ENCODE results near the gene ALPK3.

The ALPK3 gene

DNA sequence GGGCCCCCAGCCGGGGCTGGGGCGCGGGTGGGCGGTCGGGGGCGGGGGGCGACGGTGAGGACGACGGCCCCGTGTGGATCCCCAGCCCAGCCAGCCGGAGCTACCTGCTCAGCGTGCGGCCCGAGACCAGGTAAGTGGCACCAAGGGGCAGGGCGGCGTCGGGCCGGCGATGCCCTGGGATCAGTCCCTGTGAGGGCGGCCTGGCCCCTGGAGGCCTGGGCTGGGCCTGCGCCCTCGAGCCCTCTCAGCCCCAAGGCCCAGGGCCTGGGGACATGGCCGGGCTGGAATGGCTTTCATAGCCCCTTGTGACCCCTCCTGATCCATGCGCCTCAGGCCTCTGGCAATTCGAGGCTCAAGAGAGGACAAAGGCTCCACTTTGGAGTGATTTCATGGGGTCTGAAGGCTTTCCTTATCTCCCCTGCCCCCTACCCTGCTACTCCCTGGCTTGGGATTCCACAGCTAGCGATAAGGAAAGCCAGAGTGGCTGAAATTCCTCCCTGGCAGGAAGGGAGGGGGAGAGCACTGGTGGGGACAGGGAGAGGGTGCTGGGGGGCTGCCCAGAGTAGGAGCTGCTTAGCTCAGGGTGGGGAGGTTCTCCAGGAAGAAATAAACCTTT lies 418 bp downstream of the ALPK3 start:
- H3K4me1 ChIP-seq (ENCODE audit: control insufficient read depth, low read depth, low read length): peaks cover 22% of the 10 kb centered on the region
- H3K27ac ChIP-seq (ENCODE audit: low read length): peak overlapping the region; percentile 9
- peak overlapping the region; percentile 44 for H3K9ac ChIP-seq (ENCODE audit: low read length)
- H3K27me3 ChIP-seq (ENCODE audit: control insufficient read depth, insufficient read depth, low read length): no peaks in the 10 kb centered on the region
- peak overlapping the region; percentile 21 for H3K4me3 ChIP-seq (ENCODE audit: low read length)
- H3K36me3 ChIP-seq (ENCODE audit: control insufficient read depth, low read depth, low read length): no peaks in the 10 kb centered on the region
- H3K9me3 ChIP-seq (ENCODE audit: control insufficient read depth, low read depth, low read length): no peaks in the 10 kb centered on the region

- H3K36me3 ChIP-seq (ENCODE audit: control insufficient read depth, low read depth, low read length): no peaks in the 10 kb centered on the region
- H3K27me3 ChIP-seq (ENCODE audit: control insufficient read depth, insufficient read depth, low read length): no peaks in the 10 kb centered on the region
- H3K4me1 ChIP-seq (ENCODE audit: control insufficient read depth, low read depth, low read length): peaks cover 22% of the 10 kb centered on the region
- H3K4me3 ChIP-seq (ENCODE audit: low read length): peak overlapping the region; percentile 21
- H3K9ac ChIP-seq (ENCODE audit: low read length): peak overlapping the region; percentile 44
- no peak overlapping the region for H3K27ac ChIP-seq (ENCODE audit: low read length)
- no peaks in the 10 kb centered on the region for H3K9me3 ChIP-seq (ENCODE audit: control insufficient read depth, low read depth, low read length)
Observed at GRCh38 chr15:84818261-84819131, 1.3 kb downstream of the ALPK3 start.

DNA sequence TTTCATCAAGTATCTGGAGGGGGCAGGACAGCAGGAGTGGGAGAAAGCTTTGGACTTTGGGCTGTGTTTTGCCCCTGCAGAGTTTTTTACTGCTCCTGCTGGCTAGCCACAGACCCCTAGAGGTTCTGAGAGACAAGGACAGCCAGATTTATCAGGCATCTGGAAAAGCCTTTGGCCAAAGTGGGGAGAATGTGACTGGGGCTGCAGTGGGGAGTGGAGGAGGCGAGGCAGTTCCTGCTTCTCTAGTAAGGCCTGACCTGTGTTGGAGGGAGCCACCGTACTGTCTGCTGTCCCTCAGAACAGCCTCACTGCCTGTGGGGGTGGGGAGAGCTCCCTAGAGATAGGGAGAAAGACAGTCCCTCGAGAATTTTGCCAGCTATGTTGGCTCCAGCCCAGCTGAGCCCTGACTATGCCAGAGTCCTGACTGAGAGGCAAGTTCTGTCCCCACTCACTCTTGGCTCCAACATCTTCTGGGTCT lies 2.2 kb downstream of the ALPK3 start:
- H3K27ac ChIP-seq (ENCODE audit: low read length): no peak overlapping the region
- H3K9me3 ChIP-seq (ENCODE audit: control insufficient read depth, low read depth, low read length): no peaks in the 10 kb centered on the region
- H3K4me1 ChIP-seq (ENCODE audit: control insufficient read depth, low read depth, low read length): peaks cover 22% of the 10 kb centered on the region
- H3K27me3 ChIP-seq (ENCODE audit: control insufficient read depth, insufficient read depth, low read length): no peaks in the 10 kb centered on the region
- no peaks in the 10 kb centered on the region for H3K36me3 ChIP-seq (ENCODE audit: control insufficient read depth, low read depth, low read length)
- H3K4me3 ChIP-seq (ENCODE audit: low read length): no peak overlapping the region
- H3K9ac ChIP-seq (ENCODE audit: low read length): no peak overlapping the region

GRCh38 chr15:84819791-84820190 lies 2.6 kb downstream of the ALPK3 start:
- Histone ChIP-seq H3K9me3 (ENCODE audit: control insufficient read depth, low read depth, low read length) (no peaks in the 10 kb centered on the region), H3K4me3 (ENCODE audit: low read length) (no peak overlapping the region), H3K27me3 (ENCODE audit: control insufficient read depth, insufficient read depth, low read length) (no peaks in the 10 kb centered on the region), H3K9ac (ENCODE audit: low read length) (no peak overlapping the region), H3K36me3 (ENCODE audit: control insufficient read depth, low read depth, low read length) (no peaks in the 10 kb centered on the region), H3K4me1 (ENCODE audit: control insufficient read depth, low read depth, low read length) (peaks cover 22% of the 10 kb centered on the region), H3K27ac (ENCODE audit: low read length) (no peak overlapping the region)

GRCh38 chr15:84821501-84822021 lies 4.4 kb downstream of the ALPK3 start:
- Histone ChIP-seq H3K4me1 (ENCODE audit: control insufficient read depth, low read depth, low read length) (peaks cover 22% of the 10 kb centered on the region), H3K9me3 (ENCODE audit: control insufficient read depth, low read depth, low read length) (no peaks in the 10 kb centered on the region), H3K4me3 (ENCODE audit: low read length) (no peak overlapping the region), H3K36me3 (ENCODE audit: control insufficient read depth, low read depth, low read length) (no peaks in the 10 kb centered on the region), H3K9ac (ENCODE audit: low read length) (no peak overlapping the region), H3K27me3 (ENCODE audit: control insufficient read depth, insufficient read depth, low read length) (no peaks in the 10 kb centered on the region), H3K27ac (ENCODE audit: low read length) (no peak overlapping the region)

- H3K4me3 ChIP-seq (ENCODE audit: low read length): no peak overlapping the region
- H3K27ac ChIP-seq (ENCODE audit: low read length): no peak overlapping the region
- H3K9me3 ChIP-seq (ENCODE audit: control insufficient read depth, low read depth, low read length): no peaks in the 10 kb centered on the region
- no peaks in the 10 kb centered on the region for H3K27me3 ChIP-seq (ENCODE audit: control insufficient read depth, insufficient read depth, low read length)
- H3K36me3 ChIP-seq (ENCODE audit: control insufficient read depth, low read depth, low read length): no peaks in the 10 kb centered on the region
- peaks cover 19% of the 10 kb centered on the region for H3K4me1 ChIP-seq (ENCODE audit: control insufficient read depth, low read depth, low read length)
- H3K9ac ChIP-seq (ENCODE audit: low read length): no peak overlapping the region
Observed at GRCh38 chr15:84822653-84823281, 5.6 kb downstream of the ALPK3 start.

DNA sequence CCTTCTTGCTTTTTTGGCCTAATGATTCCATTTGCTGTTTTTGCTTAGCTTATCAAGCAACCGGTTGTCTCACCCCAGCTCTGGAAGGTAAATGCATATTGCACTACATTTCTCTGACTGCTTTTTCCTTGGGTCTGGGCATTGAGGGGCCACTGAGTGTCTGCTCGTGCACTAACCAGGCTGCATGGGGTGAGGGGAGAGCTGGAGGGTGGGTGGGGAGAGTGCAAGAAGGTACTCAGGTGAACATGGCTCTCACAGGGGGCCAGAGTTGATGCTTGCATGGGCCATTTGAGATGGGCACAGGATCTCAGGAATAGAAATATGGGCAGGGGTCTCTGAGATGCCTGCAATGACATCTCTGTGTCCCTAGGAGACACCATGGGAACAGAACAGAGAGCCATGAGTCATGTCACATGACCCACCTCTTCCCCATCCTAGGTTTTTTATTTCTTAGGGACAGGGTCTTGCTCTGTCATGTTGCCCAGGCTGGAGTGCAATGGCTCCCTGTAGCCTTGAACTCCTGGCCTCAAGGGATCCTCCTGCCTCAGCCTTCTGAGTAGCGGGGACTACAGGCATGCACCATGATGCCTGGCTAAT lies 6.2 kb downstream of the ALPK3 start:
- H3K4me1 ChIP-seq (ENCODE audit: control insufficient read depth, low read depth, low read length): peaks cover 13% of the 10 kb centered on the region

GRCh38 chr15:84824260-84825007 lies 7.3 kb downstream of the ALPK3 start:
- Histone ChIP-seq H3K36me3 (ENCODE audit: control insufficient read depth, low read depth, low read length) (no peaks in the 10 kb centered on the region), H3K9ac (ENCODE audit: low read length) (no peak overlapping the region), H3K27ac (ENCODE audit: low read length) (no peak overlapping the region), H3K4me3 (ENCODE audit: low read length) (no peak overlapping the region), H3K27me3 (ENCODE audit: control insufficient read depth, insufficient read depth, low read length) (no peaks in the 10 kb centered on the region), H3K4me1 (ENCODE audit: control insufficient read depth, low read depth, low read length) (peaks cover 3% of the 10 kb centered on the region), H3K9me3 (ENCODE audit: control insufficient read depth, low read depth, low read length) (no peaks in the 10 kb centered on the region)

More for the DNA sequence above, 6.2 kb downstream of the ALPK3 start:
- Histone ChIP-seq H3K9me3 (ENCODE audit: control insufficient read depth, low read depth, low read length) (no peaks in the 10 kb centered on the region), H3K27me3 (ENCODE audit: control insufficient read depth, insufficient read depth, low read length) (no peaks in the 10 kb centered on the region), H3K4me3 (ENCODE audit: low read length) (no peak overlapping the region), H3K36me3 (ENCODE audit: control insufficient read depth, low read depth, low read length) (no peaks in the 10 kb centered on the region), H3K9ac (ENCODE audit: low read length) (no peak overlapping the region), H3K27ac (ENCODE audit: low read length) (no peak overlapping the region)

GRCh38 chr15:84826369-84826823 lies 9.2 kb downstream of the ALPK3 start:
- no peaks in the 10 kb centered on the region for H3K4me1 ChIP-seq (ENCODE audit: control insufficient read depth, low read depth, low read length)
- no peak overlapping the region for H3K4me3 ChIP-seq (ENCODE audit: low read length)
- H3K27ac ChIP-seq (ENCODE audit: low read length): no peak overlapping the region
- no peaks in the 10 kb centered on the region for H3K9me3 ChIP-seq (ENCODE audit: control insufficient read depth, low read depth, low read length)
- no peak overlapping the region for H3K9ac ChIP-seq (ENCODE audit: low read length)
- H3K27me3 ChIP-seq (ENCODE audit: control insufficient read depth, insufficient read depth, low read length): no peaks in the 10 kb centered on the region
- no peaks in the 10 kb centered on the region for H3K36me3 ChIP-seq (ENCODE audit: control insufficient read depth, low read depth, low read length)

GRCh38 chr15:84827246-84827645 lies 10.1 kb downstream of the ALPK3 start:
- Histone ChIP-seq H3K9me3 (ENCODE audit: control insufficient read depth, low read depth, low read length) (no peaks in the 10 kb centered on the region), H3K9ac (ENCODE audit: low read length) (no peak overlapping the region), H3K27me3 (ENCODE audit: control insufficient read depth, insufficient read depth, low read length) (no peaks in the 10 kb centered on the region), H3K36me3 (ENCODE audit: control insufficient read depth, low read depth, low read length) (no peaks in the 10 kb centered on the region), H3K27ac (ENCODE audit: low read length) (no peak overlapping the region), H3K4me1 (ENCODE audit: control insufficient read depth, low read depth, low read length) (no peaks in the 10 kb centered on the region), H3K4me3 (ENCODE audit: low read length) (no peak overlapping the region)

All from iPS-18a (cell line).